WTC11 (cell line): Measurements from ENCODE around the gene MRPL39.

Experiments used
- CBFB ChIP-seq: sonication (generic); formaldehyde crosslinking; IDR thresholded peaks from 2 replicates; pipeline ENCODE4 v1.8.1; 2022; ENCODE audit warnings: mild to moderate bottlenecking, low read depth, missing genetic modification reagents
- FOXK1 ChIP-seq: sonication (generic); formaldehyde crosslinking; IDR thresholded peaks from 2 replicates; pipeline ENCODE4 v1.8.0; 2022; ENCODE audit warnings: mild to moderate bottlenecking, moderate library complexity, missing genetic modification reagents
- JUN ChIP-seq: sonication (generic); formaldehyde crosslinking; IDR thresholded peaks from 2 replicates; pipeline ENCODE4 v1.8.0; 2023; ENCODE audit warnings: mild to moderate bottlenecking, missing genetic modification reagents
- MXD4 ChIP-seq: fragments of 250-450 bp; sonication (Bioruptor Pico); IDR thresholded peaks from 2 replicates; pipeline ENCODE4 v1.8.0; 2021; ENCODE audit warnings: mild to moderate bottlenecking, moderate library complexity, borderline replicate concordance
- SP1 ChIP-seq: sonication (generic); formaldehyde crosslinking; conservative IDR thresholded peaks from 2 replicates; pipeline ENCODE4 v1.8.1; 2022; ENCODE audit warnings: missing genetic modification reagents
- TP53 ChIP-seq: sonication (generic); formaldehyde crosslinking; IDR thresholded peaks from 2 replicates; pipeline ENCODE4 v1.8.1; 2023; ENCODE audit warnings: mild to moderate bottlenecking, missing genetic modification reagents
- ZBTB21 ChIP-seq: sonication (generic); formaldehyde crosslinking; IDR thresholded peaks from 2 replicates; pipeline ENCODE4 v1.8.1; 2023; ENCODE audit warnings: mild to moderate bottlenecking, missing genetic modification reagents, borderline replicate concordance
- ZNF423 ChIP-seq: fragments of 250-450 bp; sonication (Bioruptor Pico); IDR thresholded peaks from 2 replicates; pipeline ENCODE4 v2.1.2; 2022; ENCODE audit warnings: mild to moderate bottlenecking, moderate library complexity
- TF ChIP-seq, protein P1 (sequence below): sonication (generic); formaldehyde crosslinking; IDR thresholded peaks from 2 replicates; pipeline ENCODE4 v1.8.0; 2022; ENCODE audit warnings: mild to moderate bottlenecking, missing genetic modification reagents
- TF ChIP-seq, protein P2 (sequence below): fragments of 200-600 bp; IDR thresholded peaks from 2 replicates; pipeline ENCODE4 v1.8.0; 2022; ENCODE audit warnings: antibody characterized with exemption
- TF ChIP-seq, protein P3 (sequence below): sonication (generic); formaldehyde crosslinking; IDR thresholded peaks from 2 replicates; pipeline ENCODE4 v1.8.0; 2022; ENCODE audit warnings: mild to moderate bottlenecking, missing genetic modification reagents
- TF ChIP-seq, protein P4 (sequence below): sonication (generic); formaldehyde crosslinking; IDR thresholded peaks from 2 replicates; pipeline ENCODE4 v1.8.1; 2022; ENCODE audit warnings: mild to moderate bottlenecking, moderate library complexity, missing genetic modification reagents
- TF ChIP-seq, protein P5 (sequence below): sonication (generic); formaldehyde crosslinking; conservative IDR thresholded peaks from 2 replicates; pipeline ENCODE4 v1.8.1; 2022; ENCODE audit warnings: mild to moderate bottlenecking, missing genetic modification reagents

DNA sequence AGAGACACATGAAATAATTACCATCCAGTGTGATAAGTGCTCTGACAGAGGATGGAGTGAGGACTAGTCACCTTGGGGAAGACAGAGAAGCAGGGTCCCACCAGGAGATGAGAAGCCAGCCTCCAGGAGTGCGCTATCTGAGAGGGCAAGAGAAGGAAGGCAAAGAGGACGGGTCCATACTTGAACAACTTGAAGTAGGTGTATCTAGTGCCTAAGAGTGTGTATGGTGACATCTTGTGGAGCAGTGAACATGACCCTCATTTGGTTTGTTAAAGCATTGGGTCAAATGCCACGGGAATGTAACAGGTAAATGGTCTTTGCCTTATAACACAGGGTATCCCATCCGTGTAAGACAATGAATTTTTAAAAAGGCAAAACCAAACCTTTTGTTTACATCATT is 39.8 kb downstream of the MRPL39 start:
- TF ChIP-seq, protein P1, sequence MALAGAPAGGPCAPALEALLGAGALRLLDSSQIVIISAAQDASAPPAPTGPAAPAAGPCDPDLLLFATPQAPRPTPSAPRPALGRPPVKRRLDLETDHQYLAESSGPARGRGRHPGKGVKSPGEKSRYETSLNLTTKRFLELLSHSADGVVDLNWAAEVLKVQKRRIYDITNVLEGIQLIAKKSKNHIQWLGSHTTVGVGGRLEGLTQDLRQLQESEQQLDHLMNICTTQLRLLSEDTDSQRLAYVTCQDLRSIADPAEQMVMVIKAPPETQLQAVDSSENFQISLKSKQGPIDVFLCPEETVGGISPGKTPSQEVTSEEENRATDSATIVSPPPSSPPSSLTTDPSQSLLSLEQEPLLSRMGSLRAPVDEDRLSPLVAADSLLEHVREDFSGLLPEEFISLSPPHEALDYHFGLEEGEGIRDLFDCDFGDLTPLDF (CRISPR knock-in tag), result no peak
- TF ChIP-seq JUN (CRISPR knock-in tag) (no peak), CBFB (CRISPR knock-in tag) (no peak), ZBTB21 (CRISPR knock-in tag) (no peak), FOXK1 (CRISPR knock-in tag) (no peak), ZNF423 (CRISPR knock-in tag) (no peak), SP1 (no peak), TP53 (CRISPR knock-in tag) (no peak), MXD4 (CRISPR knock-in tag) (no peak)
- TF ChIP-seq, protein P2, sequence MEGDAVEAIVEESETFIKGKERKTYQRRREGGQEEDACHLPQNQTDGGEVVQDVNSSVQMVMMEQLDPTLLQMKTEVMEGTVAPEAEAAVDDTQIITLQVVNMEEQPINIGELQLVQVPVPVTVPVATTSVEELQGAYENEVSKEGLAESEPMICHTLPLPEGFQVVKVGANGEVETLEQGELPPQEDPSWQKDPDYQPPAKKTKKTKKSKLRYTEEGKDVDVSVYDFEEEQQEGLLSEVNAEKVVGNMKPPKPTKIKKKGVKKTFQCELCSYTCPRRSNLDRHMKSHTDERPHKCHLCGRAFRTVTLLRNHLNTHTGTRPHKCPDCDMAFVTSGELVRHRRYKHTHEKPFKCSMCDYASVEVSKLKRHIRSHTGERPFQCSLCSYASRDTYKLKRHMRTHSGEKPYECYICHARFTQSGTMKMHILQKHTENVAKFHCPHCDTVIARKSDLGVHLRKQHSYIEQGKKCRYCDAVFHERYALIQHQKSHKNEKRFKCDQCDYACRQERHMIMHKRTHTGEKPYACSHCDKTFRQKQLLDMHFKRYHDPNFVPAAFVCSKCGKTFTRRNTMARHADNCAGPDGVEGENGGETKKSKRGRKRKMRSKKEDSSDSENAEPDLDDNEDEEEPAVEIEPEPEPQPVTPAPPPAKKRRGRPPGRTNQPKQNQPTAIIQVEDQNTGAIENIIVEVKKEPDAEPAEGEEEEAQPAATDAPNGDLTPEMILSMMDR, result no peak
- TF ChIP-seq, protein P3, sequence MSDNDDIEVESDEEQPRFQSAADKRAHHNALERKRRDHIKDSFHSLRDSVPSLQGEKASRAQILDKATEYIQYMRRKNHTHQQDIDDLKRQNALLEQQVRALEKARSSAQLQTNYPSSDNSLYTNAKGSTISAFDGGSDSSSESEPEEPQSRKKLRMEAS, result no peak
- TF ChIP-seq, protein P4, sequence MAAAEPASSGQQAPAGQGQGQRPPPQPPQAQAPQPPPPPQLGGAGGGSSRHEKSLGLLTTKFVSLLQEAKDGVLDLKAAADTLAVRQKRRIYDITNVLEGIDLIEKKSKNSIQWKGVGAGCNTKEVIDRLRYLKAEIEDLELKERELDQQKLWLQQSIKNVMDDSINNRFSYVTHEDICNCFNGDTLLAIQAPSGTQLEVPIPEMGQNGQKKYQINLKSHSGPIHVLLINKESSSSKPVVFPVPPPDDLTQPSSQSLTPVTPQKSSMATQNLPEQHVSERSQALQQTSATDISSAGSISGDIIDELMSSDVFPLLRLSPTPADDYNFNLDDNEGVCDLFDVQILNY (CRISPR knock-in tag), result no peak
- TF ChIP-seq, protein P5, sequence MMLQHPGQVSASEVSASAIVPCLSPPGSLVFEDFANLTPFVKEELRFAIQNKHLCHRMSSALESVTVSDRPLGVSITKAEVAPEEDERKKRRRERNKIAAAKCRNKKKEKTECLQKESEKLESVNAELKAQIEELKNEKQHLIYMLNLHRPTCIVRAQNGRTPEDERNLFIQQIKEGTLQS (CRISPR knock-in tag), result no peak
